H1 (cell line): Measurements from ENCODE around the gene PPP2R2D. TPM values are rescaled to one million over a fixed set of nuclear protein-coding genes. Genes with fewer than 3 reads are reported as not detected.

Source experiments
- JUND ChIP-seq: IDR thresholded peaks from 2 replicates; pipeline ENCODE4 v1.6.1; 2011; ENCODE audit warnings: mild to moderate bottlenecking, improper control_type of control experiment, low read length
- KDM4A ChIP-seq: IDR thresholded peaks from one replicate; pipeline ENCODE4 v1.7.1; 2012; ENCODE audit warnings: low read depth, mild to moderate bottlenecking, moderate library complexity, low read length, inconsistent platforms; ENCODE audit not compliant: severe bottlenecking
- NRF1 ChIP-seq: IDR thresholded peaks from 2 replicates; pipeline ENCODE4 v1.6.1; 2011; ENCODE audit warnings: mild to moderate bottlenecking, low read depth, low read length, improper control_type of control experiment
- SIX5 ChIP-seq: IDR thresholded peaks from 2 replicates; pipeline ENCODE4 v1.6.1; 2011; ENCODE audit warnings: mild to moderate bottlenecking, low read depth, low read length
- polyA plus RNA-seq, 7 experiments: library from polyadenylated mRNA; depleted of rRNA in 3 of 7; stranded (reverse) in 5 of 7; unstranded in 2 of 7; fragments of >200 nt in 5 of 7; fragments of 200-250 nt in 2 of 7; gene quantifications; 1 replicate in 5 of 7; 2 replicates in 1 of 7; 4 replicates in 1 of 7; pipeline versions ENCODE4 v1.2.1 to v1.2.3, GENCODE V29; 2011 to 2013; ENCODE audit warnings: missing spikeins in 2 of 7, mixed read lengths in 2 of 7
- total RNA-seq: library from RNA; stranded (reverse); fragmentation: NEBNext Ultra II Directional; extraction: Animal tissue kit (Norgen Biotek cat#: 25700); gene quantifications from 2 replicates; pipeline ENCODE4 v1.2.1, GENCODE V29; 2021

PPP2R2D gene
- total and polyA plus RNA-seq, 2 of the 8 experiments (the other 6 are each of a cell fraction or from before 2014, with no cell fraction given) = 25.4 to 32.8 TPM

- TF ChIP-seq SIX5 (no peak), JUND (no peak), KDM4A (no peak), NRF1 (no peak)
- TF ChIP-seq, all 59 proteins: peak for 0
Observed at GRCh38 chr10:131933016-131933695, 32.3 kb downstream of the PPP2R2D start (continued).
